Adrenal gland (tissue), 12 donors: ENCODE data around the gene NDP. TPM values are rescaled to one million over a fixed set of nuclear protein-coding genes. Genes with fewer than 3 reads are reported as not detected.

Experiments used
- DNase-seq, 7 donors: peaks; one replicate each; pipeline ENCODE4 v3.0.0-alpha.2; 2019 to 2020
- H3K27ac ChIP-seq, 5 donors: fragments of 200-600 bp; sonication (generic) in 4 of 5; 1 replicate in 3 of 5; 2 replicates in 2 of 5; pipeline versions ENCODE4 v1.5.1 to v1.8.0; 2016 to 2020; ENCODE audit warnings: mild to moderate bottlenecking in 1 of 5
- H3K27me3 ChIP-seq: fragments of 200-600 bp; 2 replicates; pipeline ENCODE4 v1.8.0; 2021
- H3K36me3 ChIP-seq, 2 donors: fragments of 200-600 bp; replicated peaks in 1 of 2; 1 replicate in 1 of 2; 2 replicates in 1 of 2; pipeline versions ENCODE4 v1.5.1 to v1.8.0; 2018 to 2022
- H3K4me1 ChIP-seq, 2 donors: fragments of 200-600 bp; replicated peaks in 1 of 2; 1 replicate in 1 of 2; 2 replicates in 1 of 2; pipeline versions ENCODE4 v1.5.1 to v1.8.0; 2018 to 2021
- H3K4me3 ChIP-seq, 4 donors: fragments of 200-600 bp; sonication (generic) in 3 of 4; one replicate each; pipeline ENCODE4 v1.5.1; 2016 to 2018
- H3K9me3 ChIP-seq, 3 donors: fragments of 200-600 bp; sonication (generic) in 1 of 3; replicated peaks in 1 of 3; 1 replicate in 2 of 3; 2 replicates in 1 of 3; pipeline versions ENCODE4 v1.5.1 to v1.8.0; 2016 to 2021
- POLR2A ChIP-seq, 2 donors: fragments of 450-650 bp; IDR thresholded peaks; one replicate each; pipeline ENCODE4 v1.6.1; 2017; ENCODE audit warnings: antibody characterized with exemption in 2 of 2, mild to moderate bottlenecking in 2 of 2, moderate library complexity in 1 of 2
- WGBS, 4 donors: extraction: QIAGEN DNeasy Blood & Tissue Kit in 2 of 4; methylation state at CpG; one replicate each; pipeline versions ENCODE4 v1.1.5 to v1.1.7; 2013 to 2017; 5-methylcytosine and 5-hydroxymethylcytosine counted together
- intact Hi-C, 2 donors: fragments of 100-400 bp; cut with DNase I; formaldehyde crosslinking; loops; one replicate each; pipeline versions ENCODE4 v1.14.1 to v1.15.0; 2022 to 2023
- polyA plus RNA-seq, 3 donors: library from polyadenylated mRNA; stranded (reverse); fragments of 200-250 nt in 2 of 3; fragments of 350-450 nt in 1 of 3; fragmentation: Illumina TruSeq in 1 of 3; extraction: RNeasy Lipid Tissue Mini Kit (QIAGEN cat#74804) in 1 of 3; gene quantifications; one replicate each; pipeline ENCODE4 v1.2.3, GENCODE V29; 2013 to 2014
- total RNA-seq, 9 donors: library from RNA; depleted of rRNA in 4 of 9; stranded (reverse); fragments of >200 nt in 4 of 9; fragments of 120-200 nt in 1 of 9; fragmentation: NEBNext Ultra II Directional in 1 of 9; extraction: Animal tissue kit (Norgen Biotek cat#: 25700) in 1 of 9; gene quantifications; one replicate each; pipeline versions ENCODE4 v1.1.0 to v1.2.4, GENCODE V29; 2013 to 2023
- TF ChIP-seq, protein P1 (sequence below), 6 experiments: fragments of 450-650 bp in 4 of 6; fragments of 200-600 bp in 2 of 6; sonication (generic) in 1 of 6; IDR thresholded peaks; 1 replicate in 5 of 6; 2 replicates in 1 of 6; pipeline versions ENCODE4 v1.5.1 to v1.8.0; 2016 to 2021; ENCODE audit warnings: antibody characterized with exemption in 6 of 6, mild to moderate bottlenecking in 2 of 6, moderate library complexity in 1 of 6
- donor health status: healthy with polysubstance abuse.
- donor health status: Bipolar disorder and iron deficiency.
- donor health status: DM: yes; HTN: yes; CAD: no.
- donor health status: DM: no; HTN: no; CAD: no.
- donor health status: DM: no; HTN: no; CAD: no.
- donor health status: DM: yes; HTN: yes; CAD: no.

The NDP gene
- total and polyA plus RNA-seq, 12 donors: 0.07 to 4.3 (median 0.41) TPM; not detected in 4

DNA sequence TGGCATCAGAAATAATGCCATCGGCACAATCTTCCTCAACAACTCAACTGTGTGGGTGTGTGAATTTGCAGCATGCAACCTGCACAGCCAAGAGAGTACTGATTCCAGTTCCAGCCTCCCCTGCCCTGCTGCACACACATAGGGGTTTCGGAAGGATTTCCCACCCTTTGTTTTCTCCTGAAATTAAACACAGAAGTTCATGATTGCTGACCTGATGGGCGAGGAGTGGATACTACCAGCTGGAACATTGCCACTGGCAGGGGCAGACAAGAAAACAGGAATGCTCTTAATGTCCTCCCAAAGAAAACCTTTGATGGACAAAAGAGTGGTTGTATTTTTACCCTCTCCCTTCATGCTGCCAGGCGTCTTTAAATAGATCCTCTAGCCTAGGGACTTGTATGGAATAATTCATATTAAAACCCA lies 4.8 kb downstream of the NDP start:
- Histone ChIP-seq H3K36me3 (no peaks in the 10 kb centered on the region), H3K27me3 (peaks cover 49% of the 10 kb centered on the region), H3K4me3 (no peak overlapping the region), H3K9me3 (no peaks in the 10 kb centered on the region), H3K4me1 (no peaks in the 10 kb centered on the region), H3K27ac (no peak overlapping the region)
- no peak for DNase-seq
- intact Hi-C loops: loop anchor here in 1 of 2 donors (10.0 kb wide), 1 partner anchor 56 kb away; no protein-coding TSS in a partner anchor
- 67 to 86% (median 77%) methylated on average over 3 to 4 of the region's 4 CpGs for WGBS, 4 donors
- TF ChIP-seq POLR2A (IDR thresholded peaks at IDR 0.05): no peak

DNA sequence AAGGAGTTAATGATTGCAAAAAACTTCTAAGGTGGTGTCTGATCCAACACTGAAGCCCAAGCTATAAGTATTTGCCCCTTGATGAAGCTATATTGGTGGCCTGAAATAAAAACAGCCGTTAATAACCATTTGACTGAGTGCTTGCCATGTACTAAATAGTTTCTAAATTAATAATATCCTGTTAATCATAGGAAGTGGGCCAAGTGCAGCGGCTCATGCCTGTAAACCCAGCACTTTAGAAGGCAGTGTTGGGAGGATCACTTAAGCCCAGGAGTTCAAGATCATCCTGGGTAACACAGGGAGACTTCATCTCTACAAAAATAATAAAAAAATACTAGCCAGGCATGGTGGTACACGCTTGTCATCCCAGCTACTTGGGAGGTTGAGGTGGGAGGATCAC lies 8.3 kb downstream of the NDP start:
- Histone ChIP-seq H3K9me3 (no peaks in the 10 kb centered on the region), H3K4me3 (no peak overlapping the region), H3K4me1 (no peaks in the 10 kb centered on the region), H3K36me3 (no peaks in the 10 kb centered on the region), H3K27me3 (peaks cover 39% of the 10 kb centered on the region), H3K27ac (no peak overlapping the region)
- intact Hi-C loops: loop anchor here in 1 of 2 donors (10.0 kb wide), 1 partner anchor 60 kb away; no protein-coding TSS in a partner anchor
- 67 to 87% (median 75%) methylated on average over 3 of the region's 3 CpGs for WGBS, 4 donors
- no peak for TF ChIP-seq POLR2A (IDR thresholded peaks at IDR 0.05)
- TF ChIP-seq, protein P1, sequence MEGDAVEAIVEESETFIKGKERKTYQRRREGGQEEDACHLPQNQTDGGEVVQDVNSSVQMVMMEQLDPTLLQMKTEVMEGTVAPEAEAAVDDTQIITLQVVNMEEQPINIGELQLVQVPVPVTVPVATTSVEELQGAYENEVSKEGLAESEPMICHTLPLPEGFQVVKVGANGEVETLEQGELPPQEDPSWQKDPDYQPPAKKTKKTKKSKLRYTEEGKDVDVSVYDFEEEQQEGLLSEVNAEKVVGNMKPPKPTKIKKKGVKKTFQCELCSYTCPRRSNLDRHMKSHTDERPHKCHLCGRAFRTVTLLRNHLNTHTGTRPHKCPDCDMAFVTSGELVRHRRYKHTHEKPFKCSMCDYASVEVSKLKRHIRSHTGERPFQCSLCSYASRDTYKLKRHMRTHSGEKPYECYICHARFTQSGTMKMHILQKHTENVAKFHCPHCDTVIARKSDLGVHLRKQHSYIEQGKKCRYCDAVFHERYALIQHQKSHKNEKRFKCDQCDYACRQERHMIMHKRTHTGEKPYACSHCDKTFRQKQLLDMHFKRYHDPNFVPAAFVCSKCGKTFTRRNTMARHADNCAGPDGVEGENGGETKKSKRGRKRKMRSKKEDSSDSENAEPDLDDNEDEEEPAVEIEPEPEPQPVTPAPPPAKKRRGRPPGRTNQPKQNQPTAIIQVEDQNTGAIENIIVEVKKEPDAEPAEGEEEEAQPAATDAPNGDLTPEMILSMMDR (IDR thresholded peaks at IDR 0.05): no peak
- no peak for DNase-seq

GRCh38 chrX:43963726-43964125 lies 9.5 kb downstream of the NDP start:
- no peaks in the 10 kb centered on the region for H3K4me1 ChIP-seq
- TF ChIP-seq POLR2A (IDR thresholded peaks at IDR 0.05): no peak
- TF ChIP-seq, protein P1 (IDR thresholded peaks at IDR 0.05): no peak
- H3K9me3 ChIP-seq: no peaks in the 10 kb centered on the region
- 71 to 87% (median 80%) methylated on average over 3 of the region's 3 CpGs for WGBS, 4 donors
- intact Hi-C loops: loop anchor here in 1 of 2 donors (10.0 kb wide), 1 partner anchor 61 kb away; no protein-coding TSS in a partner anchor
- DNase-seq: no peak
- no peak overlapping the region for H3K4me3 ChIP-seq
- peaks cover 36% of the 10 kb centered on the region for H3K27me3 ChIP-seq
- no peaks in the 10 kb centered on the region for H3K36me3 ChIP-seq
- no peak overlapping the region for H3K27ac ChIP-seq

GRCh38 chrX:43962636-43963035 lies 10.6 kb downstream of the NDP start:
- WGBS, 4 donors: 76 to 96% (median 82%) methylated on average over 4 to 9 of the region's 9 CpGs; no CpG with 5 or more reads in 1 of the 4 donors
- Histone ChIP-seq H3K27ac (no peak overlapping the region), H3K36me3 (no peaks in the 10 kb centered on the region), H3K4me1 (no peaks in the 10 kb centered on the region), H3K9me3 (no peaks in the 10 kb centered on the region), H3K27me3 (peaks cover 36% of the 10 kb centered on the region), H3K4me3 (no peak overlapping the region)
- DNase-seq: no peak
- intact Hi-C loops: loop anchor here in 1 of 2 donors (10.0 kb wide), 1 partner anchor 62 kb away; no protein-coding TSS in a partner anchor
- TF ChIP-seq POLR2A (IDR thresholded peaks at IDR 0.05): no peak
- TF ChIP-seq, protein P1 (IDR thresholded peaks at IDR 0.05): no peak

- Histone ChIP-seq H3K9me3 (no peaks in the 10 kb centered on the region), H3K36me3 (no peaks in the 10 kb centered on the region), H3K27ac (no peak overlapping the region), H3K27me3 (peaks cover 36% of the 10 kb centered on the region), H3K4me3 (no peak overlapping the region), H3K4me1 (no peaks in the 10 kb centered on the region)
- intact Hi-C loops: loop anchor here in 1 of 2 donors (10.0 kb wide), 1 partner anchor 63 kb away; no protein-coding TSS in a partner anchor
- DNase-seq: no peak
- 39 to 60% (median 57%) methylated on average over 2 of the region's 2 CpGs for WGBS, 4 donors
- TF ChIP-seq POLR2A (IDR thresholded peaks at IDR 0.05): no peak
- TF ChIP-seq, protein P1 (IDR thresholded peaks at IDR 0.05): no peak
Observed at GRCh38 chrX:43961699-43962098, 11.5 kb downstream of the NDP start.
